Gastrocnemius medialis (tissue), 4 donors: Measurements from ENCODE around the gene P2RY14.

Experiments used
- POLR2A ChIP-seq, 2 donors: fragments of 450-650 bp; IDR thresholded peaks; one replicate each; pipeline ENCODE4 v1.6.1; 2017; ENCODE audit warnings: antibody characterized with exemption in 2 of 2, mild to moderate bottlenecking in 2 of 2, moderate library complexity in 2 of 2
- TF ChIP-seq, protein P1 (sequence below), 5 experiments: fragments of 450-650 bp in 3 of 5; fragments of 200-600 bp in 2 of 5; sonication (generic) in 2 of 5; IDR thresholded peaks in 4 of 5; conservative IDR thresholded peaks in 1 of 5; 1 replicate in 4 of 5; 2 replicates in 1 of 5; pipeline ENCODE4 v1.5.1; 2016 to 2019; ENCODE audit warnings: antibody characterized with exemption in 5 of 5, mild to moderate bottlenecking in 3 of 5, moderate library complexity in 3 of 5

DNA sequence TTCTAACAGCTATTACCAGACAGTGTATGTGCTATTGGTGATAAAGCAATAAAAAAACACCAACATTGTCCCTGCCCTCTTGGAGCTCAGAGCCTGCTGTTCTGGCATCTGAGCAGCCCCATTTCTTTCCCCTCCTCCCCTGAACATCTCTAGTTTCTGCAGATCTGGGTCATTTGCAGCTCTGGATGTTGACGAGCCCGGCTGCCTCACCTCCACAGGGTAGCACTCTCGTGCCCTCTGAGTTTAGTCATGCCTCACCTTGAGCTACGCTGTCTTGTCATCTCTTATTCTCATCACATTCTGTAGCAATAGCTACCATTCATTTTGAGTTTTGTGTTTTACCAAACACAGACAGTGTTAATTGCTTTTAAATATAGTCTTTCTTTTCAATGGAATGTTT lies 45.4 kb downstream of the P2RY14 start:
- TF ChIP-seq, protein P1, sequence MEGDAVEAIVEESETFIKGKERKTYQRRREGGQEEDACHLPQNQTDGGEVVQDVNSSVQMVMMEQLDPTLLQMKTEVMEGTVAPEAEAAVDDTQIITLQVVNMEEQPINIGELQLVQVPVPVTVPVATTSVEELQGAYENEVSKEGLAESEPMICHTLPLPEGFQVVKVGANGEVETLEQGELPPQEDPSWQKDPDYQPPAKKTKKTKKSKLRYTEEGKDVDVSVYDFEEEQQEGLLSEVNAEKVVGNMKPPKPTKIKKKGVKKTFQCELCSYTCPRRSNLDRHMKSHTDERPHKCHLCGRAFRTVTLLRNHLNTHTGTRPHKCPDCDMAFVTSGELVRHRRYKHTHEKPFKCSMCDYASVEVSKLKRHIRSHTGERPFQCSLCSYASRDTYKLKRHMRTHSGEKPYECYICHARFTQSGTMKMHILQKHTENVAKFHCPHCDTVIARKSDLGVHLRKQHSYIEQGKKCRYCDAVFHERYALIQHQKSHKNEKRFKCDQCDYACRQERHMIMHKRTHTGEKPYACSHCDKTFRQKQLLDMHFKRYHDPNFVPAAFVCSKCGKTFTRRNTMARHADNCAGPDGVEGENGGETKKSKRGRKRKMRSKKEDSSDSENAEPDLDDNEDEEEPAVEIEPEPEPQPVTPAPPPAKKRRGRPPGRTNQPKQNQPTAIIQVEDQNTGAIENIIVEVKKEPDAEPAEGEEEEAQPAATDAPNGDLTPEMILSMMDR (IDR thresholded peaks at IDR 0.05 in 4 of 5, conservative IDR thresholded peaks at IDR 0.05 in 1 of 5): no peak
- no peak for TF ChIP-seq POLR2A (IDR thresholded peaks at IDR 0.05)
